Spleen (tissue), 11 donors: ENCODE results near the gene ETV4. TPM values are rescaled to one million over a fixed set of nuclear protein-coding genes. Genes with fewer than 3 reads are reported as not detected.

Experiments used
- DNase-seq: peaks from one replicate; pipeline ENCODE4 v3.0.0-alpha.2; 2020
- H3K27ac ChIP-seq, 8 donors: fragments of 200-600 bp; sonication (generic) in 7 of 8; 1 replicate in 4 of 8; 2 replicates in 4 of 8; pipeline versions ENCODE4 v1.5.0 to v1.8.0; 2016 to 2021; ENCODE audit warnings: inconsistent platforms in 4 of 8, mild to moderate bottlenecking in 4 of 8, moderate library complexity in 1 of 8
- H3K27me3 ChIP-seq, 7 donors: fragments of 200-600 bp; sonication (generic) in 6 of 7; replicated peaks in 1 of 7; 1 replicate in 4 of 7; 2 replicates in 3 of 7; pipeline versions ENCODE4 v1.5.0 to v1.8.0; 2016 to 2021; ENCODE audit warnings: inconsistent platforms in 3 of 7, mild to moderate bottlenecking in 1 of 7
- H3K36me3 ChIP-seq, 6 donors: fragments of 200-600 bp; sonication (generic) in 5 of 6; 1 replicate in 4 of 6; 2 replicates in 2 of 6; pipeline versions ENCODE4 v1.5.0 to v1.8.0; 2016 to 2021; ENCODE audit warnings: inconsistent platforms in 2 of 6
- H3K4me1 ChIP-seq, 6 donors: fragments of 200-600 bp; sonication (generic) in 5 of 6; 1 replicate in 3 of 6; 2 replicates in 3 of 6; pipeline versions ENCODE4 v1.5.0 to v1.8.0; 2016 to 2021; ENCODE audit warnings: inconsistent platforms in 3 of 6
- H3K4me3 ChIP-seq, 8 donors: fragments of 200-600 bp; sonication (generic) in 7 of 8; 1 replicate in 4 of 8; 2 replicates in 4 of 8; pipeline versions ENCODE4 v1.5.0 to v1.8.0; 2016 to 2021; ENCODE audit warnings: inconsistent platforms in 4 of 8, mild to moderate bottlenecking in 4 of 8, moderate library complexity in 2 of 8
- H3K9me3 ChIP-seq, 8 donors: fragments of 200-600 bp; sonication (generic) in 7 of 8; 1 replicate in 4 of 8; 2 replicates in 4 of 8; pipeline versions ENCODE4 v1.5.0 to v1.8.0; 2016 to 2021; ENCODE audit warnings: inconsistent platforms in 4 of 8
- POLR2A ChIP-seq, 3 donors: fragments of 450-650 bp; IDR thresholded peaks; one replicate each; pipeline ENCODE4 v1.5.1; 2017; ENCODE audit warnings: antibody characterized with exemption in 3 of 3, mild to moderate bottlenecking in 1 of 3
- POLR2AphosphoS5 ChIP-seq, 3 donors: sonication (generic); formaldehyde crosslinking; IDR thresholded peaks; one replicate each; pipeline ENCODE4 v1.5.1; 2017; ENCODE audit warnings: antibody characterized with exemption in 3 of 3
- WGBS, 5 donors: extraction: QIAGEN DNeasy Blood & Tissue Kit in 3 of 5; methylation state at CpG; one replicate each; pipeline versions ENCODE4 v1.1.5 to v1.1.7; 2013 to 2018; 5-methylcytosine and 5-hydroxymethylcytosine counted together
- intact Hi-C: fragments of 100-400 bp; cut with DNase I; formaldehyde crosslinking; loops from one replicate; pipeline ENCODE4 v1.15.0; 2023; ENCODE audit warnings: low total_unique reads
- polyA plus RNA-seq, 3 donors: library from polyadenylated mRNA; stranded (reverse); fragments of 200-250 nt; gene quantifications; one replicate each; pipeline ENCODE4 v1.2.1, GENCODE V29; 2013
- total RNA-seq, 7 donors: library from RNA; depleted of rRNA in 3 of 7; stranded (reverse); fragments of >200 nt in 3 of 7; fragmentation: NEBNext Ultra II Directional in 4 of 7; extraction: Animal tissue kit (Norgen Biotek cat#: 25700) in 4 of 7; gene quantifications; one replicate each; pipeline versions ENCODE4 v1.1.0 to v1.2.1, GENCODE V29; 2016 to 2021
- TF ChIP-seq, protein P1 (sequence below), 11 experiments: fragments of 200-600 bp in 7 of 11; fragments of 450-650 bp in 4 of 11; sonication (generic) in 4 of 11; IDR thresholded peaks in 8 of 11; conservative IDR thresholded peaks in 3 of 11; 1 replicate in 7 of 11; 2 replicates in 4 of 11; pipeline versions ENCODE4 v1.4.0 to v1.8.0; 2016 to 2021; ENCODE audit warnings: antibody characterized with exemption in 11 of 11, inconsistent platforms in 4 of 11, mild to moderate bottlenecking in 1 of 11
- donor health status: healthy with polysubstance abuse.
- donor health status: DM: no; HTN: no; CAD: no; lungs with moderate emphysema.
- donor health status: DM: no; HTN: no; CAD: no.
- donor health status: Bipolar disorder and iron deficiency.
- donor health status: healthy.
- donor health status: DM: no; HTN: no; CAD: no.
- donor health status: DM: yes; HTN: yes; CAD: no.

Gene ETV4
- total and polyA plus RNA-seq, 10 donors, result 0.17 to 0.97 (median 0.53) TPM; not detected in 3

DNA sequence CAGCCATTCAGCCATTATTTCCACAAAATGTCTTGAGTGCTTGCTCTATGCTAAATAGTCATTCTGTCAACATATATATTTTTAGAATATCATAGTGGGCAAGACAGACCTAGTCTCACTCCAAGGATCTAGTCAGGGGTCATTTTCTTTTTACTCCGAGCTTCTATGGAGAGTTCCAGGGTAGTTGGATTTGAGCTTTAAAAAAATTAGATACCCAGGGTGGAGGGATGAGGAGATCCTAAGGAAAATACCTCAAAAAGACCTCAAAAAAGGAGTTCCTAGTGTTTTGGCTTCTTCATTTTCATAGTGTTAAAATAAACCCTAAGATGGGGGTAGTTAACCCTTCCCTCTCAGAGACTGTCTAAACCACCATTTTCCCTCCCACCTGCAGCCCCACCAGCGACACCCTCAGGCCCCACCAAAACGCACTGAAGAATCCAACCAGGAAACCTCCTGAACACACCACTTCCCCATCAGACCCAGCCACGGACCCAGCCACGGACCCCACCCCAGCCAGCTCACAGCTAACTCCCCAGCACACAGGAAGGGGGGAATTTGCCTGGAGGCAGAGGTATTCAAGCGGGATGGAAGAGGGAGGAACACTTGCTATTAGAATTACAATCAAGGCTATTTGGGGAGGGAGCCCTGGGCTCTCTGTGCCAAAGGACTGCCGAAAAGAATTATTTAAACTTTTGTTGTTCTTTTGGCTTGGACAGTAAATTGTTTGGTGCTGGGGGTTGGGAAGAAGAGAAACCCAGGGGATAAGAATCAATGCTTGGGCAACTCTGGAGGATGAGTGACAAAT, 2.2 kb downstream of the ETV4 start:
- DNase-seq, result no peak
- TF ChIP-seq POLR2AphosphoS5 (IDR thresholded peaks at IDR 0.05), result no peak
- no peak for TF ChIP-seq POLR2A (IDR thresholded peaks at IDR 0.05)
- TF ChIP-seq, protein P1, sequence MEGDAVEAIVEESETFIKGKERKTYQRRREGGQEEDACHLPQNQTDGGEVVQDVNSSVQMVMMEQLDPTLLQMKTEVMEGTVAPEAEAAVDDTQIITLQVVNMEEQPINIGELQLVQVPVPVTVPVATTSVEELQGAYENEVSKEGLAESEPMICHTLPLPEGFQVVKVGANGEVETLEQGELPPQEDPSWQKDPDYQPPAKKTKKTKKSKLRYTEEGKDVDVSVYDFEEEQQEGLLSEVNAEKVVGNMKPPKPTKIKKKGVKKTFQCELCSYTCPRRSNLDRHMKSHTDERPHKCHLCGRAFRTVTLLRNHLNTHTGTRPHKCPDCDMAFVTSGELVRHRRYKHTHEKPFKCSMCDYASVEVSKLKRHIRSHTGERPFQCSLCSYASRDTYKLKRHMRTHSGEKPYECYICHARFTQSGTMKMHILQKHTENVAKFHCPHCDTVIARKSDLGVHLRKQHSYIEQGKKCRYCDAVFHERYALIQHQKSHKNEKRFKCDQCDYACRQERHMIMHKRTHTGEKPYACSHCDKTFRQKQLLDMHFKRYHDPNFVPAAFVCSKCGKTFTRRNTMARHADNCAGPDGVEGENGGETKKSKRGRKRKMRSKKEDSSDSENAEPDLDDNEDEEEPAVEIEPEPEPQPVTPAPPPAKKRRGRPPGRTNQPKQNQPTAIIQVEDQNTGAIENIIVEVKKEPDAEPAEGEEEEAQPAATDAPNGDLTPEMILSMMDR (IDR thresholded peaks at IDR 0.05 in 8 of 11, conservative IDR thresholded peaks at IDR 0.05 in 3 of 11), result no peak
- no peak overlapping the region for H3K4me3 ChIP-seq
- peaks cover 6 to 32% (median 22%) of the 10 kb centered on the region in 6 donors for H3K4me1 ChIP-seq
- no peaks in the 10 kb centered on the region for H3K9me3 ChIP-seq
- intact Hi-C loops, result no loop called here
- H3K27ac ChIP-seq, result no peak overlapping the region
- H3K27me3 ChIP-seq, result peaks cover 0 to 64% (median 43%) of the 10 kb centered on the region in 7 donors
- H3K36me3 ChIP-seq, result no peaks in the 10 kb centered on the region
- WGBS, 5 donors, result 30 to 44% (median 35%) methylated on average over 7 of the region's 7 CpGs

DNA sequence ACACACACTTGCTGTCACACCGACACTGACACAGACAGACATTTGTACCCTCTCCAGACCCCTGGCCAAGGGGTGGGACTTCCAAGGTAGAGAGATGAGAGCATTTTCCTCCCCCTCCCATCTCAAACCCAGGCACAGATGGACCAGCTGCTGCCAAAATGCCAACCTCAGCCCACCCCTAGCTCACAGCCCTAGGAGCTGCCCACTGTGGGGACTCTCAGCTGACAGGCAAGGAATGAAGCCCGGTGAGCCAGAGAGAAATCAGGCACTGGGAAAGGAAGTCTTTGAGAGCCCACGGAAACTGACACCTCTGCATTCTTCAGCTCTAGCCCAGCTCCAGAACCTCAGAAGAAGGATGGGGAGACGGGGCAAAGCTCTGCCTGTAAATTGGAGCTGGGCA, 2.8 kb downstream of the ETV4 start:
- H3K4me3 ChIP-seq, result no peak overlapping the region
- intact Hi-C loops, result no loop called here
- no peaks in the 10 kb centered on the region for H3K36me3 ChIP-seq
- no peak overlapping the region for H3K27ac ChIP-seq
- no peaks in the 10 kb centered on the region for H3K9me3 ChIP-seq
- H3K27me3 ChIP-seq, result peaks cover 0 to 57% (median 43%) of the 10 kb centered on the region in 7 donors
- DNase-seq, result no peak
- 59 to 68% (median 61%) methylated on average over 4 of the region's 4 CpGs for WGBS, 5 donors
- TF ChIP-seq POLR2A (IDR thresholded peaks at IDR 0.05) (no peak), POLR2AphosphoS5 (IDR thresholded peaks at IDR 0.05) (no peak)
- TF ChIP-seq, protein P1 (IDR thresholded peaks at IDR 0.05 in 8 of 11, conservative IDR thresholded peaks at IDR 0.05 in 3 of 11), result no peak
- peaks cover 6 to 32% (median 22%) of the 10 kb centered on the region in 6 donors for H3K4me1 ChIP-seq

DNA sequence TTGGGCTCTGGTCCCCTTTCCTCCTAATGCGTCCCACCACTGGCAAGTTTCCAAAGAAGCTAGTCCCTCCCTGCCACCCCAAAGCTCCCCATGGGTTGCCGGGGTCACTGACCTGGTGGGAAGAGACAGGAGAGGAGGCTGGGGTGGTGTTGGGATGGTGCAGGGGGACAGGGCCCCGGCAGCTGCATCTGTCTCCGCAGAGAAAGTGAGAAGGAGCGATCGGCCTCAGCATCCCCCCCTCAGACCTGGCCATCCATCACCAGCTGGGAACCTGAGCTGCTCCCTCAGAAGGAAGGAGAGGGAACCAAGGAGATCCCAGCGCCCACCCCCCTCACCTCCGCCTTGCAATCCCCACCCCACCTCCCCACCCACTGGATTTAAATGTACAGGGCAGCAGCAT, 3.3 kb downstream of the ETV4 start:
- WGBS, 5 donors, result 82 to 93% (median 89%) methylated on average over 8 of the region's 8 CpGs
- intact Hi-C loops, result no loop called here
- no peaks in the 10 kb centered on the region for H3K36me3 ChIP-seq
- DNase-seq, result no peak
- no peak overlapping the region for H3K27ac ChIP-seq
- peaks cover 0 to 53% (median 38%) of the 10 kb centered on the region in 7 donors for H3K27me3 ChIP-seq
- no peaks in the 10 kb centered on the region for H3K9me3 ChIP-seq
- no peak for TF ChIP-seq POLR2AphosphoS5 (IDR thresholded peaks at IDR 0.05)
- TF ChIP-seq, protein P1 (IDR thresholded peaks at IDR 0.05 in 8 of 11, conservative IDR thresholded peaks at IDR 0.05 in 3 of 11), result no peak
- no peak for TF ChIP-seq POLR2A (IDR thresholded peaks at IDR 0.05)
- H3K4me1 ChIP-seq, result peaks cover 6 to 32% (median 22%) of the 10 kb centered on the region in 6 donors
- H3K4me3 ChIP-seq, result no peak overlapping the region
